OCI-LY7 (cell line): ENCODE results near the gene LRBA.

Experiments used
- CTCF ChIP-seq: fragments of 200-600 bp; sonication (generic); conservative IDR thresholded peaks from 2 replicates; pipeline ENCODE4 v1.5.1; 2014; ENCODE audit warnings: mild to moderate bottlenecking, antibody characterized with exemption, low read length, moderate library complexity, mixed read lengths
- EZH2phosphoT487 ChIP-seq: fragments of 200-600 bp; sonication (generic); IDR thresholded peaks from 2 replicates; pipeline ENCODE4 v1.6.1; 2018; ENCODE audit warnings: low read depth, borderline replicate concordance, mild to moderate bottlenecking, mixed run types, antibody characterized with exemption, low read length, moderate library complexity, mixed read lengths

- TF ChIP-seq CTCF (no peak), EZH2phosphoT487 (no peak)
Observed at GRCh38 chr4:150363721-150364688, 651.1 kb downstream of the LRBA start.
